GM19395 (cell line): ENCODE results near the gene DLGAP1.
"Not testable (repeated sequence)": the region's sequence is repeated elsewhere in the genome, so short reads cannot be mapped to it uniquely, and the experiment has no call there.

Source experiments
- ATAC-seq: cut with Tn5 transposase; IDR thresholded peaks from one replicate; pipeline ENCODE4 v1.9.1; 2021; ENCODE audit warnings: mild to moderate bottlenecking, moderate library complexity; ENCODE audit not compliant: unreplicated experiment

DLGAP1 gene

DNA sequence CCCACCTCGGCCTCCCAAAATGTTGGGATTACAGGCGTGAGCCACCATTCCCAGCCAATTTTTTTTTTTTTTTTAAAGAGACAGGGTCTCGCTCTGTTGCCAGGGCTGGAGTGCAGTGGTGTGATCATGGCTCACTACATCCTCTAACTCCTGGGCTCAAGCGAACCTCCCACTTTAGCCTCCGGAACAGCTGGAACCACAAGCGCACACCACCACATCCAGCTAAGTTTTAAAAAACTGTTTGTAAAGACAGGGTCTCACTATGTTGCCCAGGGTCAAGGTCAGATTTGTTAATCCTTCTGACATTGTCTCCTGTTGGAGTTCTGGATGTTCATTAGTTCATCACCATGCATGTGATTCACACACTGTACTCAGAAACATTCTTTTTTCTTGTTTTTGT, 855.2 kb downstream of the DLGAP1 start:
- ATAC-seq: no peak

DNA sequence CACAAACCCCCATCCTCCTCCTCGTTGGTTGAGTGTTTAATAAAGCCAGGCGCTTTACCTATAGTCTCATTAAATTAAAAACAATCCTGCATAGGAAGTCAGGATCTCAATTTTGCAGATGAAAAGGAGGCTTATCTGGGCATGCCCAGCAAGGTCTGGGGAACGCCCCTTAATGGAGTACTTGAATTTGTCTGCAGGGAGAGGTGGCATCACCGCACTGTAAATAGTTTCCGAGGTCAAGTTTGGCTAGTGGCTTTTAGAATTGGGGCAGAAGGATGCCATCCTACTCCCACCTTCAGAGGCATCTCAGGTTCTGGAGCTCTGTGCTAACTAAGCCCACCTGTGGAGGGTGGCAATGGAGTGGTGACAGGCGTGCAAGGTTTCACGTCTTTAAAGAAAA, 855.9 kb downstream of the DLGAP1 start:
- no peak for ATAC-seq

DNA sequence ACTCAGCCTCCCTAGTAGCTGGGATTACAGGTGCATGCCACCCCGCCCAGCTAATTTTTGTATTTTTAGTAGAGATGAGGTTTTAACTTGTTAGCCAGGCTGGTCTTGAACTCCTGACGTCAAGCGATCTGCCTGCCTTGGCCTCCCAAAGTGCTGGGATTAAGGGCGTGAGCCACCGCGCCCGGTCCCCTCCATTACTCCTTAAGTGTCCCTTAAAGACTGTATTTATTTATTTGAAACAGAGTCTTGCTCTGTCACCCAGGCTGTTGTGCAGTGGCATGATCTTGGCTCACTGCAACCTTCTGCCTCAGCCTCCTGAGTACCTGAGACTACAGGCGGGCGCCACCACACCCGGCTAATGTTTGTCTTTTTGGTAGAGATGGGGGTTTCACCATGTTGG, 856.5 kb downstream of the DLGAP1 start:
- no peak for ATAC-seq

DNA sequence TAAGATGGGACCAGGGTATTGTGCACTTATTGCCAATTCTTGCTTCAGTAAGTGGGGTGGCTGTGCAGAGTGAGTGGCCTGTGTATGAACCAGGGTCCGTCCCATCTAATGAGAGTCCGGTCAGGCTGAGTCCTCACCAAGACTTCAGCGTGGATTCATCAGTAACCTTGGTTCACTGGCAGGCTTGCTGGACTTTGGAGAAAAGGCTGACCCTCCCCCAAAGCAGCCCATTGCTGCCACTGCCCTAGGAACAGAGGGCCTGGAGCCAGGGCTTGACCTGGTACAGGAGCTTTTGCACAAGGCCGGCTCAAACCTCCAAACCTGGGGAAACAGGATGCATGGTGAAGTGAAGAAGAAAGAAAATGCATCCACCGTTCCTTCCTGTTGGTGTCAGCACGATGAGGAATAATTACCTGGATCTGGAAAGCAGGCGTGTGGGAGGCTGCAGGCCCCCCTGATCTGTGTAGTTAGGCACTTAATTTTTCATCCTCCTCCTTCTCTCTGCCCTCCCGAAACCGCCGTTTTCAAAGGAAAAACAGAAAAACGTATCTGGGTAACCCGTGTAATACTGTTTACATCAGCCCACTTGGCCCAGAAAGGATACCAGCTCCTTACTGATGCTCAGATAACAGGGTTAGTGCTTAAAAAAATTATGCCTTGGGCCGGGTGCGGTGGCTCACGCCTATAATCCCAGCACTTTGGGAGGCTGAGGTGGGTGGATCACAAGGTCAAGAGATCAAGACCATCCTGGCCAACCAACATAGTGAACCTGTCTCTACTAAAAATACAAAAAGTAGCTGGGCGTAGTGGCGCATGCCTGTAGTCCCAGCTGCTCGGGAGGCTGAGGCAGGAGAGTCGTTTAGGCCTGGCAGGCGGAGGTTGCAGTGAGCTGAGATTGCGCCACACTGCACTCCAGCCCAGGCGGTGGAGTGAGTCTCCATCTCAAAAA, 857.4 kb downstream of the DLGAP1 start:
- no peak for ATAC-seq

DNA sequence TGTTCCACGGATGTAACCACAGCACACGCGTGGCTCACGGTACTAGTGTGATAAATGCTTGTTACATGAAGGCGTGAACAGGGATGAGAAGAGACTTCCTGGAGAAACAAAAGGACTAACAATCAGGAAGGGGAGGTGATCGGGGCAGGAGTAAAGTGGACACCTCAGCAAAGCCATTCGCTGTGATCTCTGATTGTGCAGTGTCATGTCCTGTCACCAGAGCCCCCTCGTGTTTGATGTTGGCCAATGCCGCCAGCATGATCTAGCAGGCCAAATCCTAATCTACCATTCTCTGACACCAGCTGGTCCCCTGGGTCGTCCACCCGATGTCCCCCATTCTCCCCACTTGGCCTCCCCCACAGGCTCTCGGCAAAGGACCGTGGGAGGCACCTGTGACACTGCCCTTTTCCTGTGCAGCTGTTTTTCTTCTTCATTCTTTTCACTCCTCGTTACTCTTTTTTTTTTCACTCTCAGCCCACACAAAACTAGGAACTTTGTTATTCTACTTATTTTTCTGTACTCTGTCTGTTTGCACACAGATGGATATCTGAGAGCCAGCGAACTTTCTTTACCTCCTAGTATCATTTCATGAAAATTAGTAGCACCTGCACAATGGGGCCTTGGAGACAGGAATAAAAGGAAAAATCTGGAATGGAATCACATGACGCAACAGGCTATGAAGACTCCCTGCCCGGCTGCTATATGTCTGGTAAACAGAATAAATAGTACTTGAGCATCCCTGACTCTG, 858.3 kb downstream of the DLGAP1 start:
- no peak for ATAC-seq

DNA sequence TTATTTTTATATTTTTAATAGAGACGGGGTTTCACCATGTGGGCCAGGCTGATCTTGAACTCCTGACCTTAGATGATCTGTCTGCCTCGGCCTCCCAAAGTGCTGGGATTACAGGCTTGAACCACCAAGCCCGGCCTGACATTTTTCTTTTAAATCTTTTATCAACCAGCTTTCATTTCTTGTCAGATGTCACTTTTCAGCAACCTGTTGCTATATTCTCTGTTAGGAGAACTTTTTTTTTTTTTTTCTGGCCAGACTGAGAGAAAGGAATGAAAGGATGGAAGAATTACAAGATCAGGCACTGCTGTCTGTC, 858.8 kb downstream of the DLGAP1 start:
- ATAC-seq: no peak

DNA sequence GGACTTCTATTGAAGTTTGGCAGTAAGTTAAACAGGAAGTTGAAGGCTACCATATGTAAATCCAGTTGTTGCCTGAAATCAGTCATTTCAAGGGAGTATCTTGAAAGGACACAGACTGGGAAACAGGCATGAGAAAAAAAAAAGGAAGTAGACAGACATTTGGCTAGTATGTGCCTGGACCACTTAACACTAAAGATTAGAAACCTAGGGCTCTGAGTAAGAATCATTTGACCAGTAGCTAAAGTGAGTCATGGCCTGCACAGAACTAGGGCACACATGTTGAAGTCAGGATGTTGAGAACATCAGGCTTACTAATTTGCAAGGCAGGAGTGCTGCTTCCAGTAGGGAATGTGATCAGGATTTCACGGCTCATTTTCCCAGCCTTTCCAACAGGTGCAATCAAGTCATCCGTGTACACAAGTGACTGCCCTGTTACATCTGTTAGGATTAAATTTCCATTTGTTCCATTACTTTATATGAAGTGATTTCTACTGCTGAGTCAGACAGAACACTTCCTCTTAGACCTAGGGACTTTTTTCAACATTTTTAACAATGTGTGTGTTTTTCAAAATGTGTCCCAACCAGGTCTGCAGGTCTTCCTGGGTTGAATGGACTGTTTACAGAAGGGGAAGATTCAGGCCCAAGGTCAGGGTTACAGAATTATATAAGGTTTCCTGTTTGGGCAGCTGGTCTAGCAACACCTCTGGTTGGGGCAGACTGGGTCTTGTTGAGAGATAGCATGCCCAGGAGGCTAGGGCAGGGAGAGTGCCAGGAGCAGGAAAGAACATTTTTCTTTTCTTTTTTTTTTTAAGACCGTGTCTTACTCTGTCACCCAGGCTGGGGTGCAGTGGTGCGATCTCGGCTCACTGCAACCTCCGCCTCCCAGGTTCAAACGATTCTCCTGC, 859.5 kb downstream of the DLGAP1 start:
- ATAC-seq: peak; percentile 59

DNA sequence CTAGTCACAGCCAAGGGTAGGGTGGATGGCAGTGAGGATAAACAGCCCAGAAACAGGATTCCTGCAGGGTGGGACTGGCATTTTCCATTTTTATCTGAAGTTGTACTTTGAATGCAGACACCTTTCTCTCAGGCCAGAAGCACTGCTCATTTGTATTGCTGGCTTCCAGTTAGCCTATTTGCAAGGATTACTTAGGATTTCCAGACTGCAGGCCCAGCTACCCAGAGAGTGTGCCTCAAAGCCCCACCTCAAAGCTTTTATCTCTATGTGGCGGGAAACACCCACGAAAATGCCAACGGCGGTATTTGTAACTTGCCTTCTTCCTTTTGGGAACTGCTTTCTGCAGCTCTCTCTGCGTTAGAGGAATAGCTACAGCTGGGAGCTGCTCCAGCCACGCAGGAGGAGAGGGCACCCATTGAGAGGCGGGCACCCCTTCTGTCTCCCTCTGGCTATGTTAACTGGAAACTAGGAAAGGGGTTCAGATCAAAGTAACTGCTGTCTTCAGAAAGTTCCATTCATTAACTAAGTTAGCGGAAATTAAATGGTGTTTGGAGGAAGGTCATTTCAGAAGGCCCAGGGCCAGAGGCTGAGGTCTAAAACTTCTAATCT, 860.2 kb downstream of the DLGAP1 start:
- ATAC-seq: peak; percentile 1

DNA sequence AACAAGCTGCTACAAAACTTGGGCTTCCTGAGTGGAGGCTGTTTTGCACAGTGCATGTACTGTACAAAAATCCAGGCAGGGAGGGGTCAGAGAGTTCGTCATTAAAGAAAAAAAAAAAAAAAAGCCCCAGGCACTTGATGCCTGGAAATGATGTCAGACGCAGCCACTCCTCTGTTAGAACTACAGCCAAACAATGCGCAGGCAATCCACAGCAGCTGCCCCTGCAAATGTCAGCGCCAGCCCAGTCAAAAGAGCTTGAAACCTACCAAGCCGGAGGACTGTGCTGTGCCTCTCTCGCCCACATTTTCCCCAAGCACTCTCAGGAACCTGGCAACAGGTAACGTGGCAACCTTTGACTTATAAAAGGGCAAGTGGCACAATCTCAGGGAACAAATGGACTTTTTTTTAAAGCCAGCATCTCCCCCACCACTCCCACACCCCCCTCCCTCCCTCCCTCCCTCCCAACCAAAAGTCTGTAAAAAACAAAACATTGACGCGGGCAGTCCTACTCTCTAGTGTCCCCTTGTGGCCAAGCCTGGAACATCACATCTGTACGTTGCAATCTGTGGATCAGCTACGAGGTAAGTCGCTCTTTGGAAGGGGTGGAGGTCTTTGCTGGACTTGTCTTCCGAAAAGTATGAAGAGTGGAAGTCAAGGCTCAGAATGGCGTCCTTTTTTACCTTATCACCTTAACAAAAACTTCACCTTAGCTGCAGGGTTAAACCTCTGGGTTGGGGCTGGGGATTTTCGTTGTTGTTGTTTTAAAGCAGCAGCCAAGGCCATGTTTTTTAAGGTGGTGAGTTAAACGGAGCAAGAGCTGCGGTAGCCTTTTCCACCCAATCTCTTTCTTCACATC, 861.0 kb downstream of the DLGAP1 start:
- ATAC-seq: peak; percentile 66

DNA sequence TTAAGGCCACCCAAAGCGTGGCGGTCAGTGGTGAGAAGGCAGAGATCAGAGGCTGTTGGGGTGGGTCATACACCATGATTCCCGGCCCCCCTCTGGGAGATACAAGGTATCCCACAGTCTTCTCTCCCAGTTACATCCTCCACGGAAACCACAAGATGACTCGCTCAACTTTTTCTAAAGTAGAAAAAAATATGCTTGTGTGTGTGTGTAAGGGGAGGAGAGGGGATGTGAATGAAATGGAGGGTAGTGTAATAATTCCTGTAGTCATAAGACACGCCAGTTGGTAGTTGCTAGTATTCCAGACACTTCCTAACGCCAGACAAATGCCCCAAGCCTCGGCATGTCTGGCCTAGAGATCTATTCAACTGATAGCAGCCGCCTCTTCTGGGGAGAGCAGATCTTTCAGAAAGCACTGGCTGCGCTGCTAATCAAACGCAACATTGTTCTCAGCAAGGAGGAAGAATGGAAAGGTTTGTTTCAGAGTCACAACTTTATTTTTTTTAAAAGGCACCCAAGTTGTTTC, 861.7 kb downstream of the DLGAP1 start:
- no peak for ATAC-seq

DNA sequence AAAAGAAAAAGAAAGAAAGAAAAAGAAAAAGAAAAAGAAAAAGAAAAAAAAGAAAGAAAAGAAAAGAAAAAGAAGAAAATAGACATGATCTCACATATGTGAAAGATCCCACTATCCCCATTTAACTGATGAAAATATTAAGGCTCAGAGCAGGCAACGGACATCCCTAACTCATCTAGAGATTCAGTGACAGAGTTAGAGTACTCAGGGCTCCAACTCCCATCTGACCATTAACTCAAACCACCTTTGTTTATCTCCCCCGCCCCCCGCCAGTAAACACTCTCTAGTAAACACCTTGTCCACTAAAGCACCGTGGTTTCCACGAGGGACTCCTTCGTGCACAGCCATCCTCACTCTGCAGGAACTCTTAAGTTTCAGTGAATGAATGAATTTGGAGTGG, 862.2 kb downstream of the DLGAP1 start:
- no peak for ATAC-seq

DNA sequence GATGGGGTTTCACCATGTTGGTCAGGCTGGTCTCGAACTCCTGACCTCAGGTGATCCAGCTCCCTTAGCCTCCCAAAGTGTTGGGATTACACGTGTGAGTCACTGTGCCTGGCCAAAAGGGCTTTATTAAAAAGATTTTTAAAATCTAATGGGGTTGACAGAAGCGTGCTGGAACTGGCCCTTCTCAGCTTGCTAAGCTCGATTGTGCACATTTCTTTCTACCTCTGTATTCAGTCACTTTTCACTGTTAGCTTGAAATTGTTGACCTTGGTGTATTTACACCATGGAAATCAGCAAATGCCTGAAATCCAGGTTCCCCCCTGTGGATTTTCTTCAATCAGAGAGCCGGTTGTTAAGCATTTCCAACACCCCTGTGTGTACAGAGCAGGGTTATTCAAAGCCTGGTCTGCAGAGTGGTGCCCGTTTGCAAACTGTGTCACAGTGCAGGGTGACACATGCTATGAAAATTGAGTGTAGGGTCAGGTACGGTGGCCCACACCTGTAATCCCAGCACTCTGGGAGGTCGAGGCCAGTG, 864.9 kb downstream of the DLGAP1 start:
- no peak for ATAC-seq

DNA sequence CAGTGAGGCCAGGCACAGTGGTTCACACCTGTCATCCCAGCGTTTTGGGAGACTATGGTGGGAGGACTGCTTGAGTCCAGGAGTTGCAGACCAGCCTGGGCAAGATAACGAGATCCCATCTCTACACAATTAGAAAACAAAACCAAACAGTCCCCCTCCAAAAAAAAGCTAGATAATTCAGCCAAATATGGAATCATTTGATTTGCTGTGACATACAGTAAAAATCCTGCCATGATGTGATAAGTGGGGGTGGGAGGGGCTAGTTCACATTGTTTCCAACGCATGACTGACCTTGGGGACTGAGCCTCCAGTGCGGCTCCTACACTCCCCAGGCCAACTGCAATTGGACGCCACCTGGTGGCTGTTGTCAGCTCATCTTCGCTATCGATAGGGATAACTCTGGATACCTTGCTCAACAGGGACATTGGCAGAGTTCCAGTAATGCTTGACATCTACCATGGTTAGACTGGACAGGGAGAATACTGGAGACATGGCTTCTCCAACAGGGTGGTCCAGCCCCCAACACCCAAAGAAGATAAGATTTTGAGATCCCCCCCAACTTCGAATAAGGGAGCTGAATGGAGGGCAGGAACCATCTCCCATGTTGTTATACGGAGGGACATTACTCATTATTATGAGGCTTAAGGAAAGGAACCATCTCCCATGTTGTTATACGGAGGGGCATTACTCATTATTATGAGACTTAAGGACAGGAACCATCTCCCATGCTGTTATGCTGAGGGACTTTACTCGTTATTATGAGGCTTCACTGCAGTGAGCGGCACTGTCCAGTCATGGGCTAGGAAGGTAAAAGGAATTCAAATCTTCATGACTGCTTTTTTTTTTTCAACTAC, 869.2 kb downstream of the DLGAP1 start:
- peak; percentile 26 for ATAC-seq

DNA sequence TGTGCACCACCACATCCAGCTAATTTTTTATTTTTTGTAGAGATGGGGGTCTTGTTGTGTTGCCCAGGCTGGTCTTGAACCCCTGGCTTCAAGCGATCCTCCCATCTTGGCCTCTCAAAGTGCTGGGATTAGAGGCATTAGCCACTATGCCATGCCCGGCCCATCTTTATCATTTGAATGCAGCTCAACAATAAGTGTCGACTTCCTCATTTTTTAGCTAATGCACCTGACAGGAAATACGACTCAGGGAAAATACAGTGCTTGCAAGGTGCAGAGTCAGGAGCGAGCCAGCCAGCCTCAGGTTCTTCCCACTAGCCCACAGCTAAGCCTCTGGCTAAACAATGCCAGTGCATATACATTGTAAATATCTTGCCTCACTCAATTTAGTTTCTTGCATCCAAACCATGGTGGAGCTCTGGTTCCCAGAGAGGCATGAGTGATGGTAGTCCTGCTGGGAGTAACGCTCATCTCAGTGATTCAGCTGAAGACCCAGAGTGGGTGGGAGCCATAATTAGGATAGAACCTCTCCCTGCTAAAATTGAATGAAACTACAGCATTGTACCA, 870.1 kb downstream of the DLGAP1 start:
- ATAC-seq: no peak

DNA sequence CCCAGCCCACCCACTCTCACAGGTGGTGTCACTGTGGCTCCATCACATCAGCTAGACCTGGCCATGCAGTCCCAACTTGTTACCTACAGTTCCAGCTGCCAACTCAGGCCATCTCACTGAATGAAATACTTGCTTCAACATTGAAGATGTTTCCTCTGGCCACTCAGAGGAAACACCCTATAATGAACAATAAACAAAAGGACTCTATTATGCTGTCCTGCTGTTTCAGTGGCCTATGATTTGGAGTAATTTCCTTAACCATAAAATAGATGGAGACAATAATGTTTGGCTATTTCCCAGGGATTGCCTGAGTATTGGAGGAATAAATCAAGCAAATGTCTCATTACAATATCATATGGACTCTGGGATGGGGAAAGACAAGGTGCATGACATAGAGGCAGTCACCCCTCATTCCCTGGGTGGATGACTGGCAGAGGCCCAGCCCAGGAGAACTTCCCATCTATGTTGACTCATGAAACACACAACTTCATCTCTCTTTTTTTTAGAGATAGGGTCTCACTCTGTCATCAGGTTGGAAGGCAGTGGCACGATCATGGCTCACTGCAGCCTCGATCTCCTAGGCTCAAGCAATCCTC, 870.7 kb downstream of the DLGAP1 start:
- no peak for ATAC-seq

DNA sequence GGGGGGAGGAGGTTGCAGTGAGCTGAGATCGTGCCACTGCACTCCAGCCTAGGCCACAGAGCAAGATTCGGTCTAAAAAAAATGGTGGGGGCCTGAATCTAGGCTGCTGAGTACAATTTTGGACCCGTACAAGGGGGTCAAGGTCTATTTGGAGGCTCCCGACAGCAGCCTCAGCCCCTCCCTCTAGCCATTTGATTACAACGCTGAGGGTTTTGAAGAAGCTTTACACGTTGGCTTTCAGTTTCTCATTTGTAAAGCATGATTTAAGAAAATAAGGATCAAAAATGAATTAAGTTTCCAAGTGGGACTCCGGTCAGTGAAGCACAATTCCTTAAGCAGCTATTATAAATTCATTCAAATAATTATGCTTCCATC, 871.2 kb downstream of the DLGAP1 start:
- no peak for ATAC-seq

DNA sequence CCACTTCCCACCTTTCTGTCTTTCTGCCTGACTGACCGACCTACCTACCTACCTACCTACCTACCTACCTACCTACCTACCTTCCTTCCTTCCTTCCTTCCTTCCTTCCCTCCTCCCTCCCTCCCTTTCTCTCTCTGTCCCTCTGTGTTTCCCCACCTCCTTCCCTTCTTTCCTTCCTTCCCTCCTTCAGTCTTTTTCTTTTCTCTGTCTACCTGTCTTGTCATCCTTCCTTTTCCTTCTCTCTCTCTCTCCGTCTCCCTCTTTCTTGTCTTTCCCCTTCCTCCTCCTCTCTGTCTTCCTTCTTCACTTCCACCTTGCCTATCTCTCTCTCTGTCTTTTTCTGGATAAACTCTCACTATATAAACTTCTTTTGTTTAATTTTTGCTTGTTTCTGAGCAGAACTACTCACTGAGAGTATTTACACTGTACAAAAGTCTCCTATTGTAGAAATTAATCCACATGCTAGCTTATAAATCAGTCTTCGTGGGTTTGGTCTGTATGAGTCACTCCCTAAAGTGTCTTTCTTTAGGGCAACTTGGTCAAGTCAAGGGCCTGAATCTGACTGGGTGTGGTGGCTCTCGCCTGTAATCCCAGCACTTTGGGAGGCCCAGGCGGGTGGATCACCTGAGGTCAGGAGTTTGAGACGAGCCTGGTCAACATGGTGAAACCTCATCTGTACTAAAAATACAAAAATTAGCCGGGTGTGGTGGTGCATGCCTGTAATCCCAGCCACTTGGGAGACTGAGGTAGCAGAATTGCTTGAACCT, 871.8 kb downstream of the DLGAP1 start:
- not testable (repeated sequence) for ATAC-seq
